Measurements from ENCODE around the gene CTDSPL2. TPM values are rescaled to one million over a fixed set of nuclear protein-coding genes. Genes with fewer than 3 reads are reported as not detected.

CTDSPL2 gene
- total RNA-seq, 3 donors from 2014 or later (not counting 1 experiment from before 2014, with no cell fraction given), result 89.5 to 108 (median 96.5) TPM

GRCh38 chr15:44458429-44458828 is 31.0 kb downstream of the CTDSPL2 start:
- DNase-seq, result no peak
- no peak for ATAC-seq
- H3K27me3 Mint-ChIP-seq (ENCODE audit: low read depth in 2 of 2), result no peaks in the 10 kb centered on the region
- H3K4me1 ChIP-seq (ENCODE audit: control insufficient read depth, insufficient read depth, low read length), result no peaks in the 10 kb centered on the region
- no peaks in the 10 kb centered on the region for H3K27me3 ChIP-seq (ENCODE audit: control insufficient read depth, insufficient read depth, low read length)
- no peak for TF ChIP-seq CTCF (IDR thresholded peaks at IDR 0.05)
- no peak overlapping the region for H3K4me3 Mint-ChIP-seq
- H3K4me1 Mint-ChIP-seq, result peaks cover 38 to 43% of the 10 kb centered on the region in 2 donors
- intact Hi-C loops (cut with micrococcal nuclease), result no loop called here
- no peak overlapping the region for H3K4me3 ChIP-seq (ENCODE audit: low read length)
- WGBS (ENCODE audit: insufficient coverage), result no CpG with 5 or more reads among the region's 4 CpGs
- no peak overlapping the region for H3K27ac ChIP-seq (ENCODE audit: low read length)
- no peaks in the 10 kb centered on the region for H3K9me3 ChIP-seq (ENCODE audit: control insufficient read depth, insufficient read depth, low read length)
- no peaks in the 10 kb centered on the region for H3K36me3 Mint-ChIP-seq
- H3K36me3 ChIP-seq (ENCODE audit: control insufficient read depth, insufficient read depth, low read length), result peaks cover 18% of the 10 kb centered on the region
- no peaks in the 10 kb centered on the region for H3K9me3 Mint-ChIP-seq
- H3K27ac Mint-ChIP-seq, result peak overlapping the region; percentile 38 to 57

GRCh38 chr15:44468709-44469385 is 41.4 kb downstream of the CTDSPL2 start:
- peak in 1 of 3 donors; percentile 60 for ATAC-seq
- no peak overlapping the region for H3K27ac ChIP-seq (ENCODE audit: low read length)
- no peak overlapping the region for H3K4me3 ChIP-seq (ENCODE audit: low read length)
- no peaks in the 10 kb centered on the region for H3K4me1 ChIP-seq (ENCODE audit: control insufficient read depth, insufficient read depth, low read length)
- no peaks in the 10 kb centered on the region for H3K27me3 Mint-ChIP-seq (ENCODE audit: low read depth in 2 of 2)
- no peaks in the 10 kb centered on the region for H3K27me3 ChIP-seq (ENCODE audit: control insufficient read depth, insufficient read depth, low read length)
- peaks cover 7% of the 10 kb centered on the region for H3K36me3 ChIP-seq (ENCODE audit: control insufficient read depth, insufficient read depth, low read length)
- peak overlapping the region; percentile 15 to 54 for H3K27ac Mint-ChIP-seq
- no peak overlapping the region for H3K4me3 Mint-ChIP-seq
- 58% methylated on average over 3 of the region's 3 CpGs for WGBS (ENCODE audit: insufficient coverage)
- peaks cover 28 to 36% of the 10 kb centered on the region in 2 donors for H3K4me1 Mint-ChIP-seq
- DNase-seq, result peak in 1 of 2 donors; percentile 23
- TF ChIP-seq CTCF (IDR thresholded peaks at IDR 0.05), result no peak
- H3K36me3 Mint-ChIP-seq, result no peaks in the 10 kb centered on the region
- H3K9me3 Mint-ChIP-seq, result no peaks in the 10 kb centered on the region
- no peaks in the 10 kb centered on the region for H3K9me3 ChIP-seq (ENCODE audit: control insufficient read depth, insufficient read depth, low read length)
- intact Hi-C loops (cut with micrococcal nuclease), result no loop called here

- intact Hi-C loops (cut with micrococcal nuclease), result no loop called here
- Mint-ChIP-seq H3K4me1 (peaks cover 23 to 31% of the 10 kb centered on the region in 2 donors), H3K27me3 (ENCODE audit: low read depth in 2 of 2) (no peaks in the 10 kb centered on the region), H3K27ac (peak overlapping the region in 1 of 2 donors; percentile 56), H3K36me3 (no peaks in the 10 kb centered on the region), H3K9me3 (no peaks in the 10 kb centered on the region), H3K4me3 (no peak overlapping the region)
- Histone ChIP-seq H3K4me3 (ENCODE audit: low read length) (no peak overlapping the region), H3K27me3 (ENCODE audit: control insufficient read depth, insufficient read depth, low read length) (no peaks in the 10 kb centered on the region), H3K9me3 (ENCODE audit: control insufficient read depth, insufficient read depth, low read length) (no peaks in the 10 kb centered on the region), H3K4me1 (ENCODE audit: control insufficient read depth, insufficient read depth, low read length) (no peaks in the 10 kb centered on the region), H3K27ac (ENCODE audit: low read length) (no peak overlapping the region), H3K36me3 (ENCODE audit: control insufficient read depth, insufficient read depth, low read length) (no peaks in the 10 kb centered on the region)
- DNase-seq (no peak), ATAC-seq (no peak)
- 92% methylated on average over 2 of the region's 2 CpGs for WGBS (ENCODE audit: insufficient coverage)
- no peak for TF ChIP-seq CTCF (IDR thresholded peaks at IDR 0.05)
Observed at GRCh38 chr15:44471885-44472455, 44.5 kb downstream of the CTDSPL2 start.

All from natural killer cell (primary cell).